HepG2 (cell line): ENCODE measurements around the gene ITGAV. TPM values are rescaled to one million over a fixed set of nuclear protein-coding genes. Genes with fewer than 3 reads are reported as not detected.
A peak's percentile ranks its signal among the peaks of the same experiment; 100 is the strongest.

ENCODE experiments used
- BRF2 ChIP-seq: sonication (generic); formaldehyde crosslinking; IDR thresholded peaks from 2 replicates; pipeline ENCODE4 v1.8.1; 2022; ENCODE audit warnings: mild to moderate bottlenecking, missing genetic modification reagents
- CCDC6 ChIP-seq: sonication (generic); formaldehyde crosslinking; IDR thresholded peaks from 2 replicates; pipeline ENCODE4 v1.8.1; 2022; ENCODE audit warnings: mild to moderate bottlenecking, missing genetic modification reagents, moderate library complexity
- FOXA3 ChIP-seq: IDR thresholded peaks from 2 replicates; pipeline ENCODE4 v1.6.1; 2016; ENCODE audit warnings: missing genetic modification reagents, missing compliant biosample characterization
- FOXO1 ChIP-seq: sonication (generic); formaldehyde crosslinking; IDR thresholded peaks from 2 replicates; pipeline ENCODE4 v1.4.0; 2020; ENCODE audit warnings: missing genetic modification reagents
- HDAC1 ChIP-seq: sonication (generic); formaldehyde crosslinking; IDR thresholded peaks from 2 replicates; pipeline ENCODE4 v1.5.1; 2020; ENCODE audit warnings: mild to moderate bottlenecking, missing genetic modification reagents
- HMG20A ChIP-seq: IDR thresholded peaks from 2 replicates; pipeline ENCODE4 v1.6.1; 2016; ENCODE audit warnings: borderline replicate concordance
- HMG20B ChIP-seq: conservative IDR thresholded peaks from 2 replicates; pipeline ENCODE4 v1.6.1; 2016; ENCODE audit warnings: missing genetic modification reagents, missing compliant biosample characterization
- KMT2A ChIP-seq: sonication (generic); formaldehyde crosslinking; IDR thresholded peaks from 2 replicates; pipeline ENCODE4 v1.4.0; 2020; ENCODE audit warnings: missing genetic modification reagents
- MAFG ChIP-seq: sonication (generic); formaldehyde crosslinking; IDR thresholded peaks from 2 replicates; pipeline ENCODE4 v1.5.1; 2020; ENCODE audit warnings: mild to moderate bottlenecking, missing genetic modification reagents
- MED8 ChIP-seq: sonication (generic); formaldehyde crosslinking; IDR thresholded peaks from 2 replicates; pipeline ENCODE4 v1.8.1; 2023; ENCODE audit warnings: mild to moderate bottlenecking, missing genetic modification reagents; ENCODE audit not compliant: insufficient replicate concordance
- NFIC ChIP-seq: IDR thresholded peaks from 2 replicates; pipeline ENCODE4 v1.6.1; 2012; ENCODE audit warnings: mild to moderate bottlenecking, low read length, inconsistent platforms
- NR1H2 ChIP-seq: sonication (generic); formaldehyde crosslinking; IDR thresholded peaks from 2 replicates; pipeline ENCODE4 v1.8.1; 2022; ENCODE audit warnings: low read depth, missing genetic modification reagents, borderline replicate concordance
- NR2F2 ChIP-seq: IDR thresholded peaks from 2 replicates; pipeline ENCODE4 v1.6.1; 2012; ENCODE audit warnings: low read depth, inconsistent platforms, borderline replicate concordance
- PAWR ChIP-seq: sonication (generic); formaldehyde crosslinking; IDR thresholded peaks from 2 replicates; pipeline ENCODE4 v1.4.0; 2020; ENCODE audit warnings: missing genetic modification reagents, mild to moderate bottlenecking, borderline replicate concordance
- PBX2 ChIP-seq: IDR thresholded peaks from 2 replicates; pipeline ENCODE4 v1.6.1; 2016; ENCODE audit warnings: control low read depth
- PHF8 ChIP-seq: sonication (generic); formaldehyde crosslinking; IDR thresholded peaks from 2 replicates; pipeline ENCODE4 v1.5.0; 2020; ENCODE audit warnings: missing genetic modification reagents
- RARA ChIP-seq: IDR thresholded peaks from 2 replicates; pipeline ENCODE4 v1.6.1; 2016; ENCODE audit warnings: missing genetic modification reagents, missing compliant biosample characterization
- RBM39 ChIP-seq: fragments of 200-400 bp; formaldehyde crosslinking; IDR thresholded peaks from one replicate; pipeline ENCODE4 v1.6.1; 2018; ENCODE audit warnings: antibody characterized with exemption, mild to moderate bottlenecking, low read depth, low read length; ENCODE audit not compliant: poor library complexity, severe bottlenecking
- RXRB ChIP-seq: IDR thresholded peaks from 2 replicates; pipeline ENCODE4 v1.6.1; 2016; ENCODE audit warnings: borderline replicate concordance, missing genetic modification reagents, missing compliant biosample characterization
- SAP130 ChIP-seq: IDR thresholded peaks from 2 replicates; pipeline ENCODE4 v1.6.1; 2016; ENCODE audit warnings: low read depth
- SOX13 ChIP-seq, 3 experiments: fragments of 450-650 bp in 1 of 3; sonication (generic) in 1 of 3; formaldehyde crosslinking in 1 of 3; IDR thresholded peaks in 2 of 3; conservative IDR thresholded peaks in 1 of 3; 2 replicates each; pipeline versions ENCODE4 v1.5.0 to v1.6.1; 2016 to 2020; ENCODE audit warnings: antibody characterized with exemption in 1 of 3, mild to moderate bottlenecking in 1 of 3, missing compliant biosample characterization in 1 of 3, missing genetic modification reagents in 1 of 3, moderate library complexity in 1 of 3
- SOX5 ChIP-seq: IDR thresholded peaks from 2 replicates; pipeline ENCODE4 v1.6.1; 2016; ENCODE audit warnings: borderline replicate concordance
- TARDBP ChIP-seq: sonication (generic); formaldehyde crosslinking; IDR thresholded peaks from 2 replicates; pipeline ENCODE4 v1.8.0; 2022; ENCODE audit warnings: mild to moderate bottlenecking, missing genetic modification reagents
- ZEB1 ChIP-seq: IDR thresholded peaks from 2 replicates; pipeline ENCODE4 v1.6.1; 2012; ENCODE audit warnings: mild to moderate bottlenecking, low read depth, inconsistent platforms; ENCODE audit not compliant: insufficient replicate concordance
- polyA plus RNA-seq, 8 experiments: library from polyadenylated mRNA; depleted of rRNA in 3 of 8; stranded (reverse) in 7 of 8; unstranded in 1 of 8; fragments of >200 nt; fragmentation: Illumina TruSeq in 4 of 8; extraction: Trizol in 4 of 8; gene quantifications; 2 replicates each; pipeline versions ENCODE4 v1.2.1 to v1.2.3, GENCODE V29; 2011 to 2016; ENCODE audit warnings: low read depth in 4 of 8, missing spikeins in 1 of 8, mixed read lengths in 1 of 8; ENCODE audit not compliant: insufficient read depth in 1 of 8
- total RNA-seq, 5 experiments: library from RNA; depleted of rRNA; stranded (reverse); fragments of >200 nt; fragmentation: Illumina TruSeq; extraction: Trizol; gene quantifications; 2 replicates each; pipeline ENCODE4 v1.2.3, GENCODE V29; 2016; ENCODE audit warnings: low read depth in 1 of 5
- TF ChIP-seq, protein P1 (sequence below): IDR thresholded peaks from 2 replicates; pipeline ENCODE4 v1.6.1; 2012; ENCODE audit warnings: low read depth, low read length, improper control_type of control experiment
- TF ChIP-seq, protein P2 (sequence below): sonication (generic); formaldehyde crosslinking; IDR thresholded peaks from 2 replicates; pipeline ENCODE4 v1.5.0; 2020; ENCODE audit warnings: mild to moderate bottlenecking, missing genetic modification reagents

ITGAV gene
- total and polyA plus RNA-seq, 2 of the 13 experiments (the other 11 are each of a cell fraction or from before 2014, with no cell fraction given), result 59.1 to 60.4 TPM

DNA sequence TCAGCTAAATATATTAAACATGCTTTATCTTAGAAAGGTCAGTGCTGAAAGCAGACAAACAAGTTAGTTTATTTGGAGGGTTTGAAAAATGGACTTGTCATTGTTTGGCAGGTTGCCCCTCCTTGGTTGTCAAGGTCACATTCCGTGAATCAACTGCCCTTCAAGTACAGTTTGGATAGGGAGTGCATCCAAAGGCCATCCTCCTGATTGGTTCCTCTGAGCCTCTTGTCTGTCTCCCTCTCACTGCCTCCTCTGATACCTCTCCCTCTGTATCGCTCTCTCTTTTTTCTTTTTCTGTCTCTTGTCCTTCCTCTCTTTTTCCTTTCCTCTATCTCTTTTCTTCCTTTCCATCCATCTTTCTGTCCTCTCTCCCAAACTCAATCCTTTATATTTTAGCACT, 5.4 kb downstream of the ITGAV start (continued):
- TF ChIP-seq, protein P1, sequence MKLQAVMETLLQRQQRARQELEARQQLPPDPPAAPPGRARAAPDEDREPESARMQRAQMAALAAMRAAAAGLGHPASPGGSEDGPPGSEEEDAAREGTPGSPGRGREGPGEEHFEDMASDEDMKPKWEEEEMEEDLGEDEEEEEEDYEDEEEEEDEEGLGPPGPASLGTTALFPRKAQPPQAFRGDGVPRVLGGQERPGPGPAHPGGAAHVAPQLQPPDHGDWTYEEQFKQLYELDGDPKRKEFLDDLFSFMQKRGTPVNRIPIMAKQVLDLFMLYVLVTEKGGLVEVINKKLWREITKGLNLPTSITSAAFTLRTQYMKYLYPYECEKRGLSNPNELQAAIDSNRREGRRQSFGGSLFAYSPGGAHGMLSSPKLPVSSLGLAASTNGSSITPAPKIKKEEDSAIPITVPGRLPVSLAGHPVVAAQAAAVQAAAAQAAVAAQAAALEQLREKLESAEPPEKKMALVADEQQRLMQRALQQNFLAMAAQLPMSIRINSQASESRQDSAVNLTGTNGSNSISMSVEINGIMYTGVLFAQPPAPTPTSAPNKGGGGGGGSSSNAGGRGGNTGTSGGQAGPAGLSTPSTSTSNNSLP, result 0 out of 2 replicates have a peak, but pooled peaks have one; percentile 46
- TF ChIP-seq TARDBP (CRISPR knock-in tag) (peak; percentile 62; the same call in 1 of the 2 replicates), HDAC1 (CRISPR knock-in tag) (0 out of 2 replicates have a peak, but pooled peaks have one; percentile 20), NFIC (0 out of 2 replicates have a peak, but pooled peaks have one; percentile 72), RARA (CRISPR knock-in tag) (peak; percentile 99), RXRB (CRISPR knock-in tag) (peak; percentile 88), FOXO1 (CRISPR knock-in tag) (peak; percentile 81), PBX2 (peak; percentile 65), KMT2A (CRISPR knock-in tag) (0 out of 2 replicates have a peak, but pooled peaks have one; percentile 44), NR1H2 (CRISPR knock-in tag) (no peak), NR2F2 (peak; percentile 59; the same call in 1 of the 2 replicates), SOX13 (IDR thresholded peaks at IDR 0.05) (0 out of 2 replicates have a peak, but pooled peaks have one; percentile 36), SOX13 (CRISPR knock-in tag; conservative IDR thresholded peaks at IDR 0.05 in 1 of 2, IDR thresholded peaks at IDR 0.05 in 1 of 2) (peak in 1 of 2 experiments; percentile 97; a peak in 2 of 4 replicates), PAWR (CRISPR knock-in tag) (no peak), CCDC6 (CRISPR knock-in tag) (peak; percentile 50; the same call in 1 of the 2 replicates), RBM39 (no peak), HMG20A (CRISPR knock-in tag) (peak; percentile 68; the same call in 1 of the 2 replicates), MAFG (CRISPR knock-in tag) (no peak), ZEB1 (no peak), SOX5 (CRISPR knock-in tag) (peak; percentile 92), HMG20B (CRISPR knock-in tag) (peak; percentile 68; the same call in 1 of the 2 replicates), SAP130 (CRISPR knock-in tag) (peak; percentile 75), FOXA3 (CRISPR knock-in tag) (peak; percentile 76), PHF8 (CRISPR knock-in tag) (no peak), MED8 (CRISPR knock-in tag) (no peak), BRF2 (CRISPR knock-in tag) (no peak)
- TF ChIP-seq, protein P2, sequence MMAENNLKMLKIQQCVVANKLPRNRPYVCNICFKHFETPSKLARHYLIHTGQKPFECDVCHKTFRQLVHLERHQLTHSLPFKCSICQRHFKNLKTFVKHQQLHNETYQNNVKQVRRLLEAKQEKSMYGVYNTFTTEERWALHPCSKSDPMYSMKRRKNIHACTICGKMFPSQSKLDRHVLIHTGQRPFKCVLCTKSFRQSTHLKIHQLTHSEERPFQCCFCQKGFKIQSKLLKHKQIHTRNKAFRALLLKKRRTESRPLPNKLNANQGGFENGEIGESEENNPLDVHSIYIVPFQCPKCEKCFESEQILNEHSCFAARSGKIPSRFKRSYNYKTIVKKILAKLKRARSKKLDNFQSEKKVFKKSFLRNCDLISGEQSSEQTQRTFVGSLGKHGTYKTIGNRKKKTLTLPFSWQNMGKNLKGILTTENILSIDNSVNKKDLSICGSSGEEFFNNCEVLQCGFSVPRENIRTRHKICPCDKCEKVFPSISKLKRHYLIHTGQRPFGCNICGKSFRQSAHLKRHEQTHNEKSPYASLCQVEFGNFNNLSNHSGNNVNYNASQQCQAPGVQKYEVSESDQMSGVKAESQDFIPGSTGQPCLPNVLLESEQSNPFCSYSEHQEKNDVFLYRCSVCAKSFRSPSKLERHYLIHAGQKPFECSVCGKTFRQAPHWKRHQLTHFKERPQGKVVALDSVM (CRISPR knock-in tag), result peak; percentile 78
